ENCODE data around the gene UBE2D2.

UBE2D2 gene

DNA sequence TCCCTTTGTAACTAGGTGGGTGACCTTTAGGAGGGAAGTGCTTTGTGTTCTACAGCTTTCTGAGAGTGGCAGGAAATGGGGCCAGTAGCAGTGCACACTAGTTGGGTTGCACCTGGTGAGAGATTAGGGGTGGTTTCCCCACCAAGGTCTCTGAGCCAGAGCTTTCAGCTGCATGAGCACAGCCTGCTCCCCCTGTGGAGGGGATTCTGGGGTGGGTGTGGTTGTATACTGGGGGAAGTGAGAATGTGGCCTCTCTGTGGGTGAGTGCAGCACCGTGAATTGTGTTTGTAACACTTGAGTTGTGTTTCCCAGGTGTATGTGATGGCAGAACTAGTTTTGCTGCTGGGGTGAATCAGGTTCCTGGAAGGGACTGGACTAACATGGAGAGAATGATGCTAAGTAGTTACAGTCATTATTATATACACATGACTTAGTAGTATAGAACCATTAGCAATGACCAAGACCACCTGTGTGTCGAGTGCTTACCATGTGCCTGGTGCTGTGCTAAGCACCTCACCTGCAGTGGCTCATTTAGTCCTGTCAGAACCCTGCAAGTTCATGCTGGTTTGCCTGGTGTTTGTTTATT lies 75.2 kb downstream of the UBE2D2 start:
- DNase-seq: peak; percentile 58

GRCh38 chr5:139636975-139637408 lies 75.9 kb downstream of the UBE2D2 start:
- peak; percentile 25 for DNase-seq

- peak; percentile 49 for DNase-seq
These were observed 76.4 kb downstream of the UBE2D2 start for GRCh38 chr5:139637438-139638089.

DNA sequence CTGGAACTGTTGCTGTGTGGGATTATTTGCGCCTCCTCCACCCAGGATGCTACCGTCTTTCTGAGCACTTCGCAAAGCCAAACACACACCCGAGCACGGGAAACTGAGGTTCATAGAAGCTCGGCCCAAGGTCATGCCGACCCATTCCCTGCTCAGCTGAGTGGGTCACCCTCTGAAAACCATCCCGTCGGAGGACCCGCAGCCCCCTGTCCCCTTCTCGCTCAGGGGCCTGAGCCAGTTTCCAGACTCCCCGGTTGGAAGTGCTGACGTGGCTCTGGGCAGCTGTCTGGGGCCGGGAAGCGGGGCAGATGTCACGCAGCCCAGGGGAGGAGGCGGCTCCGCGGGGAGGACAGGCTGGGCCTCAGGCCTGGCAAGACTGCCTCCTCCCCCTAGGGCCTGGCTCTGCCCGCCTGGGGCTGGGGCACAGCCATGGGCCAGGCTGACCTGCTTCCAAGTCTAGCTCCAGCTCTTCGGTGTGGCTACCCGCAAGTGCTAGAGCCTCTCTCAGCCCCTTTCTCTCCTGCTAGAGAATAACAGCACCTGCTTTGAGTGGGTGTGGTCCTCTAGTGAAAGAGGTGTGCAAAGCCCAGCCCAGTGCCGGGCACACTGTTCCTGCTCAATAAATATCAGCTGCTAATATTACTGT lies 77.1 kb downstream of the UBE2D2 start:
- DNase-seq: peak; percentile 8

DNA sequence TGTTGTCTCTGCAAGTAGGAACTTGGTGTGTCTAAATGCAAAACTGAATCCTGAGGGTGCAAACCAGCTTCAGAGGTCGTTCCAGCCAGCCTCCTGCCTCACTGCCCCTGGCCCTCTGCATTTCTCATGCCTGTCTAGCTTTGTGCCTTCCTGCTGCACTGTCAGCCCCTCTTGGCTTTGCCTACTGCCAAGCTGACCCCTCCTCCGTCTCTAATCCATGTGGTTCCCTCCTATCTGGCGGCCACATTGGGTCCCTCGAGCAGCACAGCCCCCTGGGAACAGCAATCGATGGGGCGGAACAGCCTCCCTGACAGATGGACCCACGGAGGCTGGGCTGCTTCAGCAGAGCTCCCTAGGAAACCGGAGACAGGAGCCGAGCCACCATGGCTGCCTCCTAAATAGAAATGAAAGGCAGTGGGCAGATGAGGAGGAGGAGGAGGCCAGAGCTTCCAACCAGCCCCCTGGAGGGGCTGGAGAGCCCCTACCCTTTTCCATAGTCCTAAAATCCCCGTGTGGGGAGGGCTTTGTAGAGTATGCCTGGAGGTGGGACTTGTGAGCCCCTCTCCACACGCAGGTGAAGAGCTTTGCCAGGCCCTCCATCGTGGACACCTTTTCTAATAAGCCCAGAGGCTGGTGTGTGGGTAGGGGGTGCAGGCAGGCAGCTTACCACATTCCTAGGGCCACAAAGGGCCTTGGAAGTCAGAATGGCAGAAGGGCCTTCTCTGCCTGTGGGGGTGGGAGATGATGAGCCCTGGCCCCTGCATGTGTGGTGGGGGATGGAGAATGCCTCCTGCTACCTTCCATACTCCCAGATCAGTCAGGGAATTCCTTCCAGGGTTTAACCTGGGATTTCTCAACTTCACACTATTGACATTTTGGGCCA lies 77.8 kb downstream of the UBE2D2 start:
- peak; percentile 9 for DNase-seq

DNA sequence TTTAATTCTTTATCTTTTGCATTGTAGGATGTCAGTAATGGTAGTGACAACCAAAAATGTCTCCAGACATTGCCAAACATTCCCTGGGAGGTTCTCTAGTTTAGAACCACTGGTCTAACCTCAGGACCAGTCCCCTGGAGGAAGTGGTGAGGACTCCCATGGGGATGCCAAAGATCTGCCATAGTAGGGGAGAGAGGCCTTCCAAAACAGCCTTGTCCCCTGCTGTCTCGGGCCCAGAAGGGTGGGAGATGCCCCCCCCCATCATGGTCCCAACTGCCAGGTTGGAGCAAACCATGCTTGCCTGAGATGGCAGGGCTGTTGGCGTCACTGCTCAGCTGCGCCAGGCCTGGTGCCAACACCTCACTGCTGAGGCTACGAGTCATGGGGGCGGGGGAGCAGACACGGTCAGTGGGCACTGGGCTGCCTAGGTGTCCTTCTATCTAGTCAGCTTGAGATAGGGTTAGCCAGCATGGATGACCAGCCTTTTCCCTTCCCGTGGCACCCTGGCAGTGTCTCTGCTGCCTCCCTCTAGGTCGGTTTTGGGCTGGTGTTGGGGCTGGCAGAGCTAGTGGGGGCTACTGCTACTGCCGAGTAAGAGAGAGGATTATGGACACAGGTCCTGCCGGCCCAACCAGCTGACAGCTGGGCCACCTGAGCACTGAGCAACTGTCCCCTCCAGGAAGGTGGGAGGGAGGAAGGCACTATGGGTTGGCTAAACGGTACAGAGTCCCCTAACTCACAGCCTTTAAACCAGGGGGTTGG lies 78.7 kb downstream of the UBE2D2 start:
- peak; percentile 12 for DNase-seq

GRCh38 chr5:139640421-139641115 lies 79.4 kb downstream of the UBE2D2 start:
- peak; percentile 5 for DNase-seq

GRCh38 chr5:139641116-139642080 lies 80.3 kb downstream of the UBE2D2 start:
- DNase-seq: peak; percentile 1

DNA sequence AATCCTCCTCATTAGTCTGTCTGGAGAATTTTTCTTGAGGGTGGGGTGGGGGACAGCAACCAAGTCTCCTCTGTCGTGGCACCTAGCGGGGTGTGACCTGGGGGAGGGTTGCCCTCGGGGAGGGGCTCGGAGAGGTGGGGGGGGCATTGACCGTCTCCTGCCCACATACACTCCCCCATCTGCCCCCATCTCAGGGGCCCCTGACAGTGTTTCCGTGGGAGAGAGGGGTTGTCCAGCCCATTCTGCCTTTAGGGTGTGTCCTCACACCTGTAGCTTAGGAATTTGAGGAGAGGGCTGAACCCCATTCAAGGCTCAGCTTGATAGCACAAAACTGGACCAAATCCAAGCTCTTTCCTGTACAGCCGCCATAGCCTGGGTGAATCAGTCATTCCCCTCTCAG lies 81.1 kb downstream of the UBE2D2 start:
- peak; percentile 1 for DNase-seq

- peak; percentile 7 for DNase-seq
These were observed 82.0 kb downstream of the UBE2D2 start for GRCh38 chr5:139642891-139643871.

DNA sequence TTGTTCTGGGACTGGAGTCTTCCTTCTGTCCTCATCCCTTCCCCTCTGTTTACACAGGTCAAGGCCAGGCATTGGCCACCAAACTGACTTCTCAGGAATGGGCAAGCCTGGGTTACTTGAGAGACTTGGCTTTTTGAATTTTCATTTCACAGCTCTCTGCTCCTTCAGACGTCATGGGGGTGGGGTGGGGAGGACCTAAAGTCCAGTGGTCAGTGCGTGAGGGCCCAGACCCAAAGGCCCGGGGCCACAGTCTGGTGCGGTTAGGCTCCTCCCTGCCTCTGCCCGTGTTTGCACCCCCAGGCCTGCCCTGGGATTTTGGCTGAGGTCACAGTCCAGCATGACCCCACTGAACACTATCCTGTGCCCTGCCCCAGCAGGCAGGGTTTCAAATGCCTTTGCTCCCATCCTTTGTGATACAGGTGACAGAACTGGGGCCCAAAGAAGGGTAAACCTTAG lies 82.9 kb downstream of the UBE2D2 start:
- peak; percentile 2 for DNase-seq

DNA sequence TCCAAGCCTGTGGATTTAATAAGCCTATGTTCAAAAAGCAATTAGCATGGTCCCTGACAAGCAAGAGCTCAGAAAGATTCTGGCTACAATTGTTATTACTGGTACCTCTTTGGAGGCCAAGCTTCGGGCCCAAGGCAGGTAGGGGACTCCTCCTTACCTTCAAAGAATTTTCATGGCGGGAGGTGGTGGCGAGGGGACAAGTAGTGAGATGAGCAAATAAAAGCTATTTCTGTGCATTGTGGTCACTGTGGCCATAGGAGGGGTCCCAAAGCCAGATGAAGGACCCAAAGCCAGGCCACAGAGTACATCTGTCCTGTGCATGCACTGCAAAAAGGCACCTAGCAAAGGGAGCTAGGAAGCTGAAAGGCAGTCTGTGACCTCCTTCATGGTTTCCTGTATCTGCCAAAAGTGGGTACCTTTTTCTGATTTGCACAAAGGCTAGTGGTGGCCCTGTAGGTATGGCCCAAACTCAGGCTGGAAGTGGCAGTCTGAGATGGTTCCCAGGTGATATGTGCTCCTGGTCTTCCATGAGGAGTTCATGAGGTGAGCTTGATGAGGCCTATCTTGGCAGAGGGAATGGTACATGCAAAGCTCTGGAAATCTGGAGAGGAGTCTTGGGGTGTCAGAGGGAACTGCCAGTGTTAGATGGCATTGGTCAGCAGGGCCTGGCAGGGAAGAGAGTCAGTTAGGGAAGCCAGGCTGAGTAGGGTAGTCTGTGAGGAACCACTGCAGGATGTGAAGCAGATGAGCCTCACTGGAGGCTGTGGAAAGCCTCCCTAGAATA lies 83.7 kb downstream of the UBE2D2 start:
- peak; percentile 1 for DNase-seq

DNA sequence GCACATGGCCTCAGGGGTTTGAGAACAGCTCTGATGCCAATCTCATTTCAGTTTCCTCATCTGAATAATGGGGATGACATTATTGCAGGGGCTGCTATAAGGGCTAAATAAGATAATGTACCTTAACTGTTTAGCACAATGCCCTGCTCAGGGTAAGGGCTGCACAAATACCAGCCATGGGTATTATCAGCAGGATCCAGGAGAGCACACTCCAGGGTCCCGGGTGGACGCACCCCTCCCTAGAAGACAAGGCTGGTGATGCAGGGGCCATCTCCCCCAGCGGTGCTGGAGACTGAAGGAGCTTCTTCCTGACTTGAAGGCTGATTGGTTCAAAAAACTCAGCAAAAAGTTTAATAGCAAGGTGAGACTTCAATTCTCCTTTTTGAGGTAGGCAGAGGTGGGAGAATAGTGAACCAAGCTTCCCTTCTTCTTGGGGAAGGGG lies 84.3 kb downstream of the UBE2D2 start:
- no peak for DNase-seq

DNA sequence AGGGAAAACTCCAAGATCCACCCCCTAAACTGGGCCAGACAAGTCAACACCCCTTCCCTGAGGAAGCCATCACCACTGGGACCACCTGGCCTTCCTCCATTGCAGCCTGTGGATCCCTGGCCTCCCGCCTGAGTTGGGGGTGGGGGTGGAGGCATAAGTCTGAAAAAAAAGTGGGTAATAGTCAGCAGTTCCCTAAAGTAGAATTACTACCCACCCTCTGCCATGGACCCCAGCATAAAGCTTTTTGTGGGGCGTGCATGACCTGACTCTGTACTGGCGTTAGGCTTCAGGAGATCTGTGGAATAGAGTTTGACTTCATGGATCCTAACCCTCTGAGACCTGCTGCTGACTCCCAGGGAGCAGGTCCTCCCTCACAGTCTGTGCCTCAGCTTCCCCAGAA lies 85.0 kb downstream of the UBE2D2 start:
- no peak for DNase-seq

DNA sequence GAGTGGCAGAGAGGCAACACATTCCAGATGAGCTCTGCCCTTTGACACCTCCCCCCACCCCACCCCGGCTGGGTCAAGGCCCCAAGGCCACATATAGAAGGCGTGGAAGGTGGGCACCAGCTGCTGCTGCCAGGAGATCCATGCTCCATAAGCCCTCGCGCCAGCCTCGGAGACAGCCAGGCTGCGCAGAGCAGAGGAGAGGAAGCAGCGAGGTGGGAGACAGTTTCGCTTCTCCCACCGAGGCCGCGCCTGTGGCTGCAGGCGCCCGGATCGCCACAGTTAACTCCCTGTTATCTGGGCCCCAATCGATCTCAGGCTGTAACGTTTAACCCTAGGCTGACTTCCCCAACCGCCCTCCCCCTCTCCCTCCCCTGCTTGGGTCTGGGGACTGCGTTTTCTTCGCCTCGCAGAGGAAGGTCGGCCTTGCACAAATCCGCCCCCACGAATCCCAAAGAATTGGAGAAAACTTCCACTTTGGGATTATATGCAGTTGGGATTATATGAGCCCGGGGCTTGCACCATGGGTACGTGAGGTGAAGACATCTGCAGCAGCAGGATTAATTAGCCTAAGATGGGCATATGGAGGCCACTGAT lies 85.9 kb downstream of the UBE2D2 start:
- no peak for DNase-seq

DNA sequence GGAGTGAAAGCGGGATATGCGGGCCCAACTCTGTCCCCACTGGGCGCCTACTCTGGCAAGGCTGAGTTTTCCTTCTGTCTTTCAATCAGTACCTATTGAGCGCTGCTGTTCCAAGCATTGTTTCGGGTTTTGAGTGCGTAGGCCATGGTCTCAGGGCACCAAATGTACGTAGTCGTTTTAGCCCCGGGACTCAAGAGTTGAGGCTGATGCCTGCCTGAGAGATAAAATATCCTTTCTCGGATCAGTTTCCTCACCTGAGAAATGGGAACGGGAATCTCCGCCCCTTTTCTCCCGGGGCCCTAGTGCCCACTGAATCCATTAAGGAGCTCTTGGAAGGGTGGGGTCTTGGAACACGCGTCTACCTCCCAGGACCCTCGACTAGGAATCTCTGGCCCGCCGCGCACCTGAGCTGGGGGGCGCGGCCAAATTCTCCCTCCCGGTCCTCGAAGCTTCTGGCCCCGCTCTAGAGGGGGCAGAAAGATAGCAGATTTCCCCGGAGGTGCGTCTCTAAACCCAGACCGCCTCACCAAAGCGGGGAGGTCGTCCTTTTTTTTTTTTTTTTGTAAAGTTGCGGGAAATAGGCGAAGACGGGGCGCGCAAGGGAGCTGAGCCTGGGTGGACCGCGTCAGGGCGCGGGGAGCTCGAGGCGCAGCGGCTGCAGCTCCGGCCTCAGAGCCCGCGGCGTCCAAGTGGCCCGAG lies 86.5 kb downstream of the UBE2D2 start:
- DNase-seq: no peak
